CD4-positive, alpha-beta T cell treated with Interleukin-15 for 1 hour (primary cell): ENCODE results near the gene CKMT1B.
"Not testable (repeated sequence)": the region's sequence is repeated elsewhere in the genome, so short reads cannot be mapped to it uniquely, and the experiment has no call there.

Experiments used
- DNase-seq: peaks from one replicate; pipeline ENCODE4 v3.0.0-alpha.2; 2020

The CKMT1B gene

DNA sequence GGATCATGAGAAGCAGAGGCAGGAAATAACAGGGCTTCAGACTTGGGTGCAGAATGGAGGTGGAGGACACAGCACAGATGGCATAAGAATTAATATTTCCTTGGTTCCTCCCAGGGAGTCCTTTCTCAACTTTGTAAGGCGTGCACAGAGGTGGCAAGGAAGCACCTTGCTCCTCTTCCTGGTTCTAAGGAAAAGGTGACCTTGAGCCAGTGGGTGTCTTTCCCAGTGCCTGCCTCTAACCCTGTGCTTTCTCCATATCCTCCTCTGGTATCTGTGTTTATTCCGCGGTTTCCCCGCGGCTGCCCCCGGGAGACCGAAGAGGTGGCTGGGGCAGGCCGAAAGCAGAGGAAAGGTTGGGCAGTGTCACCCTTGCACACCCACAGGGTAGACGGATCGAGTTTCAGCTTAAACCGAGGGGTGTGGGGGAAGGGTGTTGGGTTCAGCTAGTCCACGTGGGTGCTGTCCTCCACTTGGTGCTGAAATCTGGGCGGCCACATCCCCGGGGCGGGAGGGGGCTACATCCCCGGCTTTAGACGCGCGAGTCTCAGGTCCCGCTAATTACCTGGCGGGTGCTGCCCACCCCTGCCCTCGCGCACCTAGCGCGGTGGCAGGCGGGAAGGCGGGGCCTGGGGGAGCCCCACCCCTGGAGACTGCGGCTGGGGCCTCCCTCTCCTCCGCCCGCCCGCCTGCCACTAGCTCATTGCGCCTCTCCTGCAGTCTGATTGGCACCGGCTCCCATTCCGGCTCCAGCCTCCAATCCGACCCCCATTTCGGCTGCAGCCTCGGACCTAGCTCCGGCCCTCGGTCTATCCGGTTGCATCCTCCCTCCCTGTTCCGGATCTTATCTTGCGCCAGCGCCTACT is at the start of gene CKMT1B:
Gene CKMT1B, plus strand, starts transcription at position 700 of the 863 bp plus-strand sequence. CDS start 192 bp downstream, outside the sequence.
- not testable (repeated sequence) for DNase-seq

DNA sequence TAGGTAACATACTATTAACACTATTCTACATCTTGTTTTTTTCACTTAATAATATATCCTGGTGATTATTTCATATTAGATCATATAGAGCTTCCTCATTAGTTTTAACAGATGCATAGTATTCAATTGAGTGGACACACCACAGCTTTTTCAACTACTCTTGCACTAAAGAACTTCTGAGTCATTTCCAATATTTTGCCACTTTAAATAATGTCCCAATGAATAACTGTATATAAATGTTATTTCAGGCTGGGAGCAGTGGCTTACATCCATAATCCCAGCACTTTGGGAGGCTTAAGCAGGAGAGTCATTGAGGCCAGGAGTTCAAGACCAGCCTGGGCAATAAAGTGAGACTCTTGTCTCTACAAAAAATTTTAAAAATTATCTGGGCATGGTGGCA is 49.6 kb upstream of the CKMT1B start:
- no peak for DNase-seq

DNA sequence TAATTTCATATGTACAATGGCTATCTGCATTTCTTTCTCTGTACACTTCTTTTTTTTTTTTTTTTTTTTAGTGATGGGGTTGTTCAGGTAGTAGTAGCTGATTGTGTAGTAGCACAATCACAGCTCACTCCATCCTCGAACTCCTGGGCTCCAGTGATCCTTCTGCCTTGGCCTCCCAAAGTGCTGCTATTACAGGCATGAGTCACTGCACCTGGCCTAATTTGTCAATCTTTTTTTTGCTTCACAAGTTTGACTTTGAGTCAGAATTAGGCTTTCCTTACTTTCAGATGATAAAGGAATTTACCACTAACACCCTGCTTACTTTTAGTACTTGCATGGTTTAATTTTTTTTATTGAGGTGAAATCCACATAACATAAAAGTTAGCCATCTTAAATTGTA is 48.4 kb upstream of the CKMT1B start:
- DNase-seq: no peak

DNA sequence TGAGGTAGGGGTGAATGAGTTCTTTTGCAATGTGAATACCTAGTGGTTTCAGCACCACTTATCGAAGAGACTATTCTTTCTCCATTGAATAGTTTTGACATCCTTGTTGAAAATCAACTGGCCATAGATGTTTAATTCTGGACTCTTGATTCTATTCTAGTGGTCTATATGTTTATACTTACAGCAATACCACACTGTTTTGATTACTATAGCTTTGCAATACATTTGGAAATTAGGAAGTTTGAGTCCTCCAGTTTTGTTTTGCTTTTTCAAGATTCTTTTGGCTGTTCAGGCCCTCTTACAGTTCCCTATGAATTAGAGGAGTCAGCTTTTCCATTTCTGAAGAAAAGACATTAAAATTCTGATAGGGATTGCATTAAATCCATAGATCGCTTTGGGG is 46.3 kb upstream of the CKMT1B start:
- DNase-seq: no peak

DNA sequence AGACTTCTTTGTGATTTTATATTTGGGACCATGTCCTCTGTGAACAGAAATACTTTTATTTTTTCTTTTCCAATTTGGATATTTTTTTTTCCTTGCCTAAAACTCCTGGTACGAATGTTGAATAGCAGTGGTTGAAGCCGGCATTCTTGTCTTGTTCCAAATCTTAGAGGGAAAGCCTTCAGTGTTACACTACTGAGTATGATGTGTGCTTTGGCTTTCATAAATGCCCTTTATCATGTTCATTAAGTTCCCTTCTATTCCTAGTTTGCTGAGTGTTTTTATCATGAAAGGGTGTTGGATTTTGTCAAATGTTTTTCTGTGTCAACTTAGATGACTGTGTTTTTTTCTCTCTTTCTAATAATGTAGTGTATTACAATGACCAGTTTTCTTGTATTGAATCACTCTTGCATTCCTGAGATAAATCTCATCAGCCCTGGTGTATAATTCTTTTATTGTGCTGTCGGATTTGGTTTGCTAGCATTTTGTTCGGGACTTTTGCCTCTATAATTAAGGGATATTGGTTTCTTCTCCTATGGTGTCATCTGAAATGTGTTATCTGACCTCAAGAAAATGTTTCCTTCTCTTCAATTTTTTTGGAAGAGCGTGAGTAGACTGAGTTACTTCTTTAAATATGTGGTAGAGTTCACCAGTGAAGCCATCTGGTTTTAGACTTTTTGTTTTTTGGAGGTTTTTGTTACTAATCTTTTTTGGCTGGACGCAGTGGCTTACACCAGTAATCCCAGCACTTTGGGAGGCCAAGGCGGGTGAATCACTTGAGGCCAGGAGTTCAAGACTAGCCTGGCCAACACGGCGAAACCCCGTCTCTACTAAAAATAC is 43.1 kb upstream of the CKMT1B start:
- no peak for DNase-seq

DNA sequence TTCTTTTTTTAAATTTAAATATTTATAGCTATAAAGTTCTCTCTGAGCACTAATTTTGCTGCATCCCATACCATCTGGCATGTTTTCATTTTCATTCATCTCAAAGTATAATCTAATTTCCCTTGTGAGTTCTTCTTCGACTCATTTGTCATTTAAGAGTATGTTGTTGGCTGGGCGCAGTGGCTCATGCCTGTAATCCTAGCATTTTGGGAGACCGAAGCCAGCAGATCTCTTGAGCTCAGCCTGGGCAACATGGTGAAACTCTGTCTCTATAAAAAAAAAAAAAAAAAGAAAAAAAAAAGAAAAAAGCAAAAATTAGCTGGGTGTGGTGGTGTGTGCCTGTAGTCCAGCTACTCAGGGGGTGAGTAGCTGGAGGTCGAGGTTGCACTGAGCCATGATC is 41.6 kb upstream of the CKMT1B start:
- no peak for DNase-seq

DNA sequence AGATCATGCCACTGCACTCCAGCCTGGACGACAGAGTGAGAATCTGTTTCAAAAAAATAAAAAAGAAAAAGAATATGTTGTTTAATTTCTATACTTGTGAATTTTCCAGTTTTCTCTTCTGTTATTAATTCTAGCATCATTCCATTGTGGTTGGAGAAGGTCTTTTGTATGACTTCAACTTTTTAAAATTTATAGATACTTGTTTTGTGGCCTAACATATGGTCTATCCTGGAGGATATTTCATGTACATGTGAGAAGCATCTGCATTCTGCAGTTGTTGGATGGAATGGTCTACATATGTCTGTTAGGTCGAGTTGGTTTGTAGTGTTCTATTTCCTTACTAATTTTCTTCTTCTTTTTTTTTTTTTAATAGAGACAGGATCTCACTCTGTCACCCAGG is 40.8 kb upstream of the CKMT1B start:
- DNase-seq: no peak

DNA sequence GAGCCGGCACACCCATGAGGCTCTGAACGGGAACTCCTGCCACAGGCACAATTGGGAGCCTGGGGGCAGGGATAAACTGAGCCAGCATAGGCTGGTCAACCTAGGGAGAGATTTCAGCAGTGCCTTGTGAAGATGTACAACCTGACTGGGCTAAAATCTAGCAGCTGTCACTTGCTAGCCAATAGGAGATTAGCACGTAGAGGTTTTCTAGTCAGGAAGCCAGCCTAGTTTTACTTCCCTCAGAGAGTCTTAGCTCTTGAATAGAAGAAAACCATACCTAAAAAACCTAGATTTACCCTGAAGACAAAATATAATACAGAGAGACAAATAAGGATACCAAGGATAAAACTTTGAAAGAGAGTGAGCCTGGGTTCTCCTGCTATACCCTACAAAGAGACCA is 31.1 kb upstream of the CKMT1B start:
- DNase-seq: not testable (repeated sequence)

DNA sequence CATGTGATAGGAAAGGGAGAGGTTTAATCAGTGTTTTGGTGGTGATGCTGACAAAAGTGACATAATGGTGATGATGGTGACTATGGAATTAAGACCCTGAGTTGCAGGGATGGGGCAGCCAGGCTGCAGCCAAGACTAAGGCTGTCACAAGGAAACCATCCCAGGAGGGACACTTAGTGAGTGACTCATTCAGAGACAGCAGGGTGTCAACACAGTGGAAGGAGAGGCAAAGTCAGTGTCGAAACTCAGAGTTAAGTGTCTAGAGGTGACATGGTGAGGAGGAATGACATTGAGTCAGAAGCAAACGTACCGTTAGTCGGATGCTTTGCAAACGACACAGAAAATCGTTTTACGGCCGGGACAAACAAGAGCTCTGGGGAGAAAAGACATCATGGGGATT is 30.0 kb upstream of the CKMT1B start:
- not testable (repeated sequence) for DNase-seq

DNA sequence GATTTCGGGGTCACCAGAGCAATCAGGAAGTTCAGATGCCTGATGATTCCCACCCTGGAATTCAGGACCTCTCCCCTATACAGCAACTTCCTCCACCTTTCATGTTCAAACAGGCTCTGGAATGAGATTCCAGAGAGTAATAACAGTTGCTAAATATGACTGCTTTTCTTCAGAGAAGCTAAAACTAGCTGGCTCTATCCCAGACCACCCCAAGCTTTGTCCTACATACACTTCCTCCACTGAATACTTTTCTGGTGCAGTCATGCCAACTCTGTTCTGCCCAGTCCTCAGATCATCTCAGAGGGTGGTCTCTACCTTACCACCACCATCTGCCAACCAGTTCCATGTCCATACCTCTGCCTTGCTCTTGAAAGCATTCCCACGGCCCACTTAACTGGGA is 27.2 kb upstream of the CKMT1B start:
- not testable (repeated sequence) for DNase-seq

DNA sequence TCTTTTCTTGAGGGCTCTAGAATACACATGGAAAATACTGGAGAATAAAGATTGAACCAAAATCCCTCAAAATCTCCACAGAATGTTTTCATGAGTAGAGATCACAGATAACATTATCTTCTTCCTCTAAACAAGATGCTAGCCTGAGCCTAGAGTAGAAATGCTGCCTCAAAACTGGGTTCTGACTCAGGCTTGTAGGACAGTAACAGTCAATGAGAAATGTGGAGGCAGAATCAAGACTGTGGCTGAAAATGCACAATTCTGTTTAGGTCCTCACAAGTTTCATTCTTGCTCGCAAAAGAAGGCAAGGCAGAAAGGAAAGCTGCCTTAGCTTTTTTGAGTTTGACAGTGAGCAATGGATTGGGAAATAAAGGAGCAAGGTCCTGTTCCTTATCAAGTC is 19.2 kb upstream of the CKMT1B start:
- not testable (repeated sequence) for DNase-seq

DNA sequence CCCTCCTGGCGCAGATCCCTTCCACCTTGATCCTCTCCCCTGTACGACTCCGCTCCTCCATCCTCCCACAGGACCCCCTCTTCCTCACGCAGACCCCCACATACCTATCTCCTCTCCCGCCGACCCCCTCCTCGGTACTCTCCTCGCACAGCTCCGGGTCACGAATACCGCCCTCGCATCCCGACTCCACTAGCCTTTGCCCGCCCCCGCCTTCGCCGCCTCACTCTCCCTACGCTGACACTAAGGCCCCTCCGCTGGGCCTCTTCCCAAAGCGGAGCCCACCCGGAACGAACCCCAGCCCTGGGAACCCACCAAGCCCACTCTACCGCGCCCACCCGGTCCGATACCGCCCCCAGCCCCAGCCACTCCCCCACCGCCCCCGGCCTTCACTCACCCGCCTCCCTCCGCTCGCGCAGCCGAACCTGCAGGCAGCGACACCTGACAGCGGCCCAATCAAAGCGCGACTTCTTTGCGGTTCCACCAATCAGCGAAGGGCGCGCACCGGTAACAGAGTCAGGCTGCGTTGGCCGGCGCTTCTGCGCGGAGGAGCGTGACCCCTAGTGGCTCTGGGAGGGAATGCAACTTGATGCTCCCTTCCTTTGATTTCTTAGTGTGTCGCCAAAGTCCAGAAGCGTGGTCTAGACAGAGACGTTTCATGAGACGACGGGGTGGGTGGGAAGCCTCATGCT is 3.9 kb upstream of the CKMT1B start, which contains the start of gene PPIP5K1:
Gene PPIP5K1, minus strand, starts transcription at position 431 of the 689 bp plus-strand sequence. CDS start 5,704 bp downstream, outside the sequence.
- not testable (repeated sequence) for DNase-seq

DNA sequence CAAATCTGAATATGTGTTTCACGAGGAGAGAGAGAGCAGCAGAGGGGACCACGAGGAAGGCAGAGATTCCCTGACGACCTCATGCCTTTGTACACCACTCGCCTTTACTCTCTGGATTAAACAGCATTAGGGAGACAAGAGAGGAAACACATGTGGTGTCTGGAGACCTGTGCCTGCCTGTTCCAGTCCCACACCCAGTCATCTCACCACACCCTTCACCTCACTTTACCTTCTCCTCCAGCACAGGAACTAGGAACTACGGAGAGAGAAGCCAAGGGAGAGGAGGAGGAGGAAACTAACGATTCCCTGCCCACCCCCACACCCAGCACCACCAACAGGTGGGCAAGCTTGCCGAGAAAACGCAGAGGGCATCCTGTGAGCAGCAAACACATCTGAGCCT is 986 bp upstream of the CKMT1B start:
- DNase-seq: not testable (repeated sequence)

DNA sequence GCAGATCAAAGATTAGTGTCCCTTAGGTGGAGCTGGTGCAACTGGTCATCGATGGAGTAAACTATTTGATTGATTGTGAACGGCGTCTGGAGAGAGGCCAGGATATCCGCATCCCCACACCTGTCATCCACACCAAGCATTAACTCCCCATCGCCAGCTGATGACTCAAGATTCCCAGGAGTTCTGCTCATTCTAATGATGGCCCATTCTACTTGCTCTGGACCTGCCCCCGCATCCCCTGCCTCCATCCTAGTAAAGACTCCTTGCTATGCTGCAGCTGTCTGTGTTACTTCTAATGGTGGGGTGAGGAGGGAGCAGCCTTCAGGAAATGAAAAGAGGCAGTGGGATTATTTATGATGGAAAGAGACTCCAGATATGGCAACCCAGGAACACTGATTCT is 5.3 kb downstream of the CKMT1B start:
- not testable (repeated sequence) for DNase-seq

DNA sequence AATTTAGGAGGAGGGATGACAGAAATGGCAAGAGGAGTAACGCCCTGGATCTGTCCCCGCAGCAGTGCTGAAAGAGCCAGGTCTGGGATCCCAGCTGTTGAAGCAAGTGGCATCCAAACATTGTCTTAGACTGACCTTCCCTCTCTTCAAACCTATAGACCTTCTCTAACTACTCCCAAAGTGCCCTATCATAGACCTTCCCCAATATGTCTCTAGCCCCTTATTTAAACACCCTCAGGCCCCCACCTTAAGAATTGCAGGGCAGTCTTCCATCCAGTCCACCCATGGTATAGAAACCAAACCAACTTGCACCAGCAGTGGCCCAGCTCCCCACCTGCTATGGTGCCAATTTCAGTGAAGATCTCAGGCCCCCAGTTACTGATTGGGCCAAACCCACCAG is 6.4 kb downstream of the CKMT1B start:
- not testable (repeated sequence) for DNase-seq

DNA sequence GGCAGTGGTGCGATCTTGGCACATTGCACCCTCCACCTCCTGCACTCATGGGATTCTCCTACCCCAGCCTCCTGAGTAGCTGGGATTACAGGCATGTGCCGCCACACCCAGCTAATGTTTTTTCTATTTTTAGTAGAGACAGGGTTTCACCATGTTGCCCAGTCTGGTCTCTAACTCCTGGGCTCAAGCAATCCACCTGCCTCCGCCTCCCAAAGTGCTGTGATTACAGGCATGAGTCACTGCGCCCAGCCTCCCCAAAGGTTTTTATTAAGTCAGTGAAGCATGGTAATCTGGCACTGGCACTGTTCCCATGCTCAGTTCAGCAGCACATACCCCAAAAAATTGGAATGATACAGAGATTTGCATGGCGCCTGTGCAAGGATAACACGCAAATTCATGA is 8.4 kb downstream of the CKMT1B start:
- DNase-seq: not testable (repeated sequence)

DNA sequence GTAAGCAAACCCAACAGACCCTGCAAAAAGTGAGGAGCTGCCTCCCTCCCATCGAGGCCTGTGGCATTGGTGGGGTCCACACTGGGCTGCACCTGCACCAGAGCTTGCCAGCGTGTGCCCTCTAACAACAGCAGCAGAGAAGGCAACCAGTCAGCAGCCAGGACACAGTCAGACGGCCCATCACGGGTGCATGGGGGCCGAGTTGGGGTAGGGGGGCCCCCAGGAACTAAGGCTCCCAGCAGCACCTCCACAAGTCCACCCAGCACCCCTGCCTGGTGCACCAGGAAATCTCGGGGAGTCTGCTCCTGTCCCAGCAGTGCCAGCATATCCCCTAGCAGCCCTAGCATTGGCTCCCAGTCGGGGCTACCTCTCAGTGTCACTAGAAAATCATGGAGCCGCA is 23.9 kb downstream of the CKMT1B start:
- DNase-seq: not testable (repeated sequence)

DNA sequence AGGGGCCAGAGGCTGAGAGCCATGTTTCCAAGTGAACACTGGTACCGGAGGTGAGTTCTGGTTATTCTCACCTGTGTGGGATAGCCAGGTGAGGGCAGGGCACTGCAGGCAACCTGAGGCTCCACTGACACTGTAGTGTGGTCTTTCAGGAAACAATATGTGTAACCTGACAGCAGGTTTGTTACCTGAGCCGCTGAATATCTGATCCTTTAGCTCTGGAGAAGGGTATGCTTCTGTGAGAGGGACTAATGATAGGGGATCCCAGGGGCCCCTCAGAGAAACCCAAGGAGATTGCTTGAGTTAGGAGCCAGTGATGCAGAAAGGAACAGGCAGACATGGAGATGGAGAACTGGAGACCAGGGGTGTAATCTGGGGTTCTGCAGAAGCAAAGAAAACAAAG is 24.9 kb downstream of the CKMT1B start, which contains the start of gene STRC:
Gene STRC, minus strand, starts transcription at position 101 of the 400 bp plus-strand sequence. Its CDS starts 78 bp downstream, at position 23.
- DNase-seq: not testable (repeated sequence)

DNA sequence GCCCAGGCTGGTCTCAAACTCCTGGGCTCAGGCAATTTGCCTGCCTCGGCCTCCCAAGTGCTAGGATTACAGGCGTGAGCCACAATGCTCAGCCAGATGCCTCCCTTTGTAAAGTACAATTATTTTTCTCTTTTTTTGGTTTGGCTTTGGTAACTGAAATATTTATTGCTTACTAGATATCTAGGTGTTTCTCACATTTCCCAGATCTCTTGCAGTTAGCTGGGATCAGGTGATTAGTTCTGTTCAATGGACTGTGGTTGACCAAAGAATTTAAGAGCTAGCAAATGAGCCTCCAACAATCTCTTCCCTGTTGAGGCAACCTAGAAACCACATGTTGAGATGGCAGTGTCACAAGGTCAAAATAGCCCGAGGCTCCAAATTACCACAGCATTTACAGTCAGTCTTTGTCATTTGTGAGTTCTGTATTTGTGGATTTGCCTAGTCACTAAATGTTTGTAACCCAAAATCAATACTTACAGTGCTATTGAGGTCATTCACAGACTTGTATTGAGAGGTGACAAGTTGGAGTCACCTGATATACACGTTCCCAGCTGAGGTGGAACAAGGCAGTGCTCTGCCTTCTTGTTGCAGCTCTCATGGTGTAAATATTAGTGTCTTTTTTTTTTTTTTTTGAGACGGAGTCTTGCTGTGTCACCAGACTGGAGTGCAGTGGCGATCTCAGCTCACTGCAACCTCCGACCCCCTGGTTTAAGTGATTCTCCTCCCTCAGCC is 28.4 kb downstream of the CKMT1B start:
- DNase-seq: not testable (repeated sequence)

DNA sequence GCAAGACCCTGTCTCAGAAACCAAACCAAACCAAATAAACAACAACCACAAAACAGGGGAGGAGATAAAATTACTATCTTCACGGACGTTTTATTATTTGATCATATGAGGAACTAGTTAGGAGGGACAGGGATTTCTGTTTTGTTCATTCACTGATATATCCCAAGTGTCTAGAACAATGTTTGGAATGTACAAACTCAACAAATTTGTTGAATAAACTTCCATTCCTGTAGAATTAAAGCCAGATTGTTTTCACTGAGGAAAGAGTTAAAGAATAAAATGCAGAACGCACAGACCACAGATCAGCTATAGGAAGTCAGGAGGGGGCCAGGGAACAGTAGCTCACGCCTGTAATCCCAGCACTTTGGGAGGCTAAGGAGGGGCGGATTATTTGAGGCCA is 31.3 kb downstream of the CKMT1B start:
- no peak for DNase-seq

DNA sequence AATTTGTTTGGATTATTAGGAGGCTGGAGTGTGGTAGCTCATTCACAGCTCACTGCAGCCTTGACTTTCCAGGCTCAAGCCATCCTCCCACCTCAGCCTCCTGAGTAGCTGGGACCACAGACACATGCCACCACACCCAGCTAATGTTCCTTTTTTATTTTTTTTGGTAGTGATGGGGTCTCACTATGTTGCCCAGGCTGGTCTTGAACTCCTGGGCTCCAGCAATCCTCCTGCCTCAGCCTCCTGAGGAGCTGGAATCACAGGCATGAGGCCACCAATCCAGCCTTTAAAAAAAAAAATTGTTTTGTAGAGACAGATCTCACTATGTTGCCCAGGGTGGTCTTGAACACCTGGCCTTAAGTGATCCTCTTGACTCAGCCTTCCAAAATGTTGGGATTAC is 33.1 kb downstream of the CKMT1B start:
- DNase-seq: not testable (repeated sequence)
